ENCODE measurements around the gene SMIM34. TPM values are rescaled to one million over a fixed set of nuclear protein-coding genes. Genes with fewer than 3 reads are reported as not detected.
"Not testable (repeated sequence)": the region's sequence is repeated elsewhere in the genome, so short reads cannot be mapped to it uniquely, and the experiment has no call there.

Gene SMIM34, protein sequence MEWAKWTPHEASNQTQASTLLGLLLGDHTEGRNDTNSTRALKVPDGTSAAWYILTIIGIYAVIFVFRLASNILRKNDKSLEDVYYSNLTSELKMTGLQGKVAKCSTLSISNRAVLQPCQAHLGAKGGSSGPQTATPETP
- not detected for polyA plus RNA-seq (2013, experiment 1 of 2)
- polyA plus RNA-seq (2013, experiment 2 of 2): not detected

DNA sequence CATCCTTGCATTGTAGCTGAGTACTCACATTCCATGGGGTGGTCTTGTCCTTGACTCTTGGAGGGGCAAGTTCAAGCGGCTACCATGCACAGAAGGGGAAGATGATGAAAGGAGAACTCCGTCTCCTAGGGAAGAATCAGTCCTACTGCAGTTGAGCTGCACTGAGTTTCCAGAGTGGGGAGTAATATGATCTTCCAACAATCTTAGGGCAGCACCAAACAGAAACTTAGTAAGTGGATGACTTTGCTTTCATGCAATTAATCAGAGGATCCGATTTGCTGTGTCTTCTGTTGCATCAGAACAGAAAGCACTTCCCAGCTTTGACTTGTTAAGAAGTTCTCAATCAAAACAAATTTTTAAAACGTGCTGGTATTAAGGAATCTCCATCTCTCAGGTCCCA is at the start of gene SMIM34:
SMIM34 (minus strand) TSS at position 147 of the 400 bp plus-strand sequence; CDS start at position 35, 112 bp downstream.
- not testable (repeated sequence) for H2AFZ ChIP-seq (ENCODE audit: low read length); H4K8ac ChIP-seq (ENCODE audit: low read depth, low read length); DNase-seq (ENCODE audit: low spot score); H3K4me1 ChIP-seq (ENCODE audit: control insufficient read depth in 2 of 2, insufficient read depth in 1 of 2, low read depth in 1 of 2, low read length in 2 of 2); H2AK5ac ChIP-seq (ENCODE audit: low read depth, low read length); H2BK120ac ChIP-seq (ENCODE audit: low read depth, low read length); H3K18ac ChIP-seq (ENCODE audit: low read length); H3K4ac ChIP-seq (ENCODE audit: low read length); H2BK15ac ChIP-seq (ENCODE audit: low read length); H3K14ac ChIP-seq (ENCODE audit: low read length); H3K27ac ChIP-seq (replicated peaks; ENCODE audit: low read length); H3K4me2 ChIP-seq (ENCODE audit: insufficient read depth, low read length, poor library complexity, severe bottlenecking); H3K9me3 ChIP-seq (replicated peaks in 1 of 2; ENCODE audit: control insufficient read depth in 2 of 2, insufficient read depth in 1 of 2, low read depth in 1 of 2, low read length in 2 of 2); H3K36me3 ChIP-seq (replicated peaks in 1 of 2; ENCODE audit: control insufficient read depth in 2 of 2, insufficient read depth in 2 of 2, low read length in 2 of 2); H3K9ac ChIP-seq (ENCODE audit: low read depth, low read length, poor library complexity); H3K27me3 ChIP-seq (ENCODE audit: control insufficient read depth in 3 of 3, insufficient read depth in 3 of 3, low read depth in 1 of 3, low read length in 3 of 3); H4K91ac ChIP-seq (ENCODE audit: low read depth, low read length, poor library complexity); H3K4me3 ChIP-seq (ENCODE audit: low read length in 2 of 2); H3K23ac ChIP-seq (ENCODE audit: low read depth, low read length, poor library complexity); H2BK12ac ChIP-seq (ENCODE audit: low read length); H3K79me1 ChIP-seq (ENCODE audit: low read depth, low read length); H2BK5ac ChIP-seq (ENCODE audit: low read length)
- no CpG with 5 or more reads among the region's 4 CpGs for WGBS, 2 donors (ENCODE audit: extremely low coverage in 2 of 2, insufficient read length in 2 of 2, insufficient replicate concordance in 1 of 2)

DNA sequence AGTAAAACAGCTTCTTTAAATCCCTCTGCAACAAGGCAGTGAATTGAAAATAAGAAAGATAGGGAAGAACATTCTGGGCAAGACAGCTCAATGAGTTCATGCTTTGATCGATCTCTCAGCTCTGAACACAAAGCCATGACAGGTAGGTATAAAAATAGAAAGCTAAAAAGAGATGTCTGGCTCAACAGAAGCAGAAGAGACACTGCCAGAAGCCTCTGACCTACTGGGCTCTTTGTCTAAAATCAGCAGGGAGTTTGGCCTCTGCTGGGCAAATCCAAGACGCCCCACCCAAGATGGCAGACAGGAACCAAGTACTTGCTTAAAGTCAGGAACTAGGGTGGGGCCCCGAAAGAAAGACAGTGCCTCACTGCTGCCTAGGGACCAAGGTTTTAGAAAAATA is 43.6 kb upstream of the SMIM34 start:
- H3K4me2 ChIP-seq (ENCODE audit: insufficient read depth, low read length, poor library complexity, severe bottlenecking); H3K79me1 ChIP-seq (ENCODE audit: low read depth, low read length); H3K4ac ChIP-seq (ENCODE audit: low read length); H3K9me3 ChIP-seq (replicated peaks in 1 of 2; ENCODE audit: control insufficient read depth in 2 of 2, insufficient read depth in 1 of 2, low read depth in 1 of 2, low read length in 2 of 2); H3K23ac ChIP-seq (ENCODE audit: low read depth, low read length, poor library complexity); H3K36me3 ChIP-seq (replicated peaks in 1 of 2; ENCODE audit: control insufficient read depth in 2 of 2, insufficient read depth in 2 of 2, low read length in 2 of 2); H3K4me1 ChIP-seq (ENCODE audit: control insufficient read depth in 2 of 2, insufficient read depth in 1 of 2, low read depth in 1 of 2, low read length in 2 of 2); H2BK120ac ChIP-seq (ENCODE audit: low read depth, low read length); H4K91ac ChIP-seq (ENCODE audit: low read depth, low read length, poor library complexity); H4K8ac ChIP-seq (ENCODE audit: low read depth, low read length); H3K4me3 ChIP-seq (ENCODE audit: low read length in 2 of 2); H2AK5ac ChIP-seq (ENCODE audit: low read depth, low read length); H3K18ac ChIP-seq (ENCODE audit: low read length); H3K27me3 ChIP-seq (ENCODE audit: control insufficient read depth in 3 of 3, insufficient read depth in 3 of 3, low read depth in 1 of 3, low read length in 3 of 3); H2BK12ac ChIP-seq (ENCODE audit: low read length); H3K14ac ChIP-seq (ENCODE audit: low read length); H3K9ac ChIP-seq (ENCODE audit: low read depth, low read length, poor library complexity); H2BK5ac ChIP-seq (ENCODE audit: low read length); H2AFZ ChIP-seq (ENCODE audit: low read length); H3K27ac ChIP-seq (replicated peaks; ENCODE audit: low read length); H2BK15ac ChIP-seq (ENCODE audit: low read length); DNase-seq (ENCODE audit: low spot score): not testable (repeated sequence)
- WGBS, 2 donors (ENCODE audit: extremely low coverage in 2 of 2, insufficient read length in 2 of 2, insufficient replicate concordance in 1 of 2): no CpG with 5 or more reads among the region's 3 CpGs

DNA sequence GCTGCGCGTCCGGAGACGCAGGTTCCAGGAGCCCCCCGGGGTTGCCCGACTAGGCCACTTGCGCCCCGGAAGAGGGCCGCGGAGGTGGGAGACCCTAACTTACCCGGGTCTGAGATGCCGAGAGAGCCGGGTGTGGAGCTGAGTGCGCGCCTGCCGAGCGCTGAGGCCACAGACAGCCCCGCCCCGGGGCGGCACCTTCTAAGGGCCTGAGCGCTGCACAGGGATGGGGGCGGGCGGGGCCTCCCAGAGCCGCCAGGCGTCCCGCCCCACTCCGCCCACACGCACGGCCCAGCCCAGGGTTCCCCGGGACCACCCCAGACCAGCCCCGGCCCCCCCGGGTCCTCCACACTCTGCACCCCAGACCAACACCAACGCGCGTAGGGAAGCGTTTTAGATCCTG is 35.7 kb upstream of the SMIM34 start:
- not testable (repeated sequence) for H3K36me3 ChIP-seq (replicated peaks in 1 of 2; ENCODE audit: control insufficient read depth in 2 of 2, insufficient read depth in 2 of 2, low read length in 2 of 2); H2BK5ac ChIP-seq (ENCODE audit: low read length); H3K27ac ChIP-seq (replicated peaks; ENCODE audit: low read length); H3K27me3 ChIP-seq (ENCODE audit: control insufficient read depth in 3 of 3, insufficient read depth in 3 of 3, low read depth in 1 of 3, low read length in 3 of 3); H4K8ac ChIP-seq (ENCODE audit: low read depth, low read length); H3K4me2 ChIP-seq (ENCODE audit: insufficient read depth, low read length, poor library complexity, severe bottlenecking); H3K79me1 ChIP-seq (ENCODE audit: low read depth, low read length); H3K14ac ChIP-seq (ENCODE audit: low read length); DNase-seq (ENCODE audit: low spot score); H2BK120ac ChIP-seq (ENCODE audit: low read depth, low read length); H2BK15ac ChIP-seq (ENCODE audit: low read length); H2BK12ac ChIP-seq (ENCODE audit: low read length); H3K9ac ChIP-seq (ENCODE audit: low read depth, low read length, poor library complexity); H3K4ac ChIP-seq (ENCODE audit: low read length); H2AFZ ChIP-seq (ENCODE audit: low read length); H4K91ac ChIP-seq (ENCODE audit: low read depth, low read length, poor library complexity); H3K4me3 ChIP-seq (ENCODE audit: low read length in 2 of 2); H3K9me3 ChIP-seq (replicated peaks in 1 of 2; ENCODE audit: control insufficient read depth in 2 of 2, insufficient read depth in 1 of 2, low read depth in 1 of 2, low read length in 2 of 2); H3K18ac ChIP-seq (ENCODE audit: low read length); H3K4me1 ChIP-seq (ENCODE audit: control insufficient read depth in 2 of 2, insufficient read depth in 1 of 2, low read depth in 1 of 2, low read length in 2 of 2); H3K23ac ChIP-seq (ENCODE audit: low read depth, low read length, poor library complexity); H2AK5ac ChIP-seq (ENCODE audit: low read depth, low read length)
- no CpG with 5 or more reads among the region's 36 CpGs for WGBS, 2 donors (ENCODE audit: extremely low coverage in 2 of 2, insufficient read length in 2 of 2, insufficient replicate concordance in 1 of 2)

DNA sequence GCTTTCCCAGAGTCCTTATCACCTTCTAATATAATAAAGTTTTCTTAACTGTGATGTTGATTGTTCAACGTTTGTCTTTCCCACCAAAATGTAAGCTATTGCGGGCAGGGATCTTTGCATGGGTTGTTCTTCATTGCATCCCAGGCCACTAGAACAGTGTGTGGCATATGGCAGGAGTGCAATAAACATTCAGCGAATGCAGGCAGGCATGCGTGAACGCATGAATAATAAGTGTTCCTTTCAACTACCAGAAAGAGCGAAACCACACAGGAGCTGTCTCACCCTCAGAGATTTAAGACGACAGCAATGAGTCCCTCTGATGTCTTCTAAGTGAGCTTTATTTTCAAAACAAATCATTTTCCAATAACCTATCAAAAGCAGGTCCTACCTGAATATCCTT is 34.5 kb upstream of the SMIM34 start:
- not testable (repeated sequence) for H3K27me3 ChIP-seq (ENCODE audit: control insufficient read depth in 3 of 3, insufficient read depth in 3 of 3, low read depth in 1 of 3, low read length in 3 of 3); H3K23ac ChIP-seq (ENCODE audit: low read depth, low read length, poor library complexity); H3K18ac ChIP-seq (ENCODE audit: low read length); H3K4me3 ChIP-seq (ENCODE audit: low read length in 2 of 2); H3K36me3 ChIP-seq (replicated peaks in 1 of 2; ENCODE audit: control insufficient read depth in 2 of 2, insufficient read depth in 2 of 2, low read length in 2 of 2); H2BK5ac ChIP-seq (ENCODE audit: low read length); H3K9ac ChIP-seq (ENCODE audit: low read depth, low read length, poor library complexity); H4K8ac ChIP-seq (ENCODE audit: low read depth, low read length); H3K4me2 ChIP-seq (ENCODE audit: insufficient read depth, low read length, poor library complexity, severe bottlenecking); H4K91ac ChIP-seq (ENCODE audit: low read depth, low read length, poor library complexity); H2BK12ac ChIP-seq (ENCODE audit: low read length); H2BK15ac ChIP-seq (ENCODE audit: low read length); H3K27ac ChIP-seq (replicated peaks; ENCODE audit: low read length); H3K9me3 ChIP-seq (replicated peaks in 1 of 2; ENCODE audit: control insufficient read depth in 2 of 2, insufficient read depth in 1 of 2, low read depth in 1 of 2, low read length in 2 of 2); H2AK5ac ChIP-seq (ENCODE audit: low read depth, low read length); DNase-seq (ENCODE audit: low spot score); H3K14ac ChIP-seq (ENCODE audit: low read length); H3K4me1 ChIP-seq (ENCODE audit: control insufficient read depth in 2 of 2, insufficient read depth in 1 of 2, low read depth in 1 of 2, low read length in 2 of 2); H3K79me1 ChIP-seq (ENCODE audit: low read depth, low read length); H2AFZ ChIP-seq (ENCODE audit: low read length); H3K4ac ChIP-seq (ENCODE audit: low read length); H2BK120ac ChIP-seq (ENCODE audit: low read depth, low read length)
- no CpG with 5 or more reads among the region's 7 CpGs for WGBS, 2 donors (ENCODE audit: extremely low coverage in 2 of 2, insufficient read length in 2 of 2, insufficient replicate concordance in 1 of 2)

Measured in neuronal stem cell (in vitro differentiated cells).